Measurements from ENCODE around the gene ADGRL3.

GRCh38 chr4:61493041-61493440, 292.9 kb downstream of the ADGRL3 start:
- TF ChIP-seq GABPA (IDR thresholded peaks at IDR 0.05 in 1 of 2, conservative IDR thresholded peaks at IDR 0.05 in 1 of 2) (no peak), TAF1 (conservative IDR thresholded peaks at IDR 0.05) (no peak), CTCF (IDR thresholded peaks at IDR 0.05; ENCODE audit: low read depth, low read length, missing input control) (no peak), RXRA (IDR thresholded peaks at IDR 0.05) (no peak)

Data from liver (tissue), 3 donors.